ENCODE results near the gene COG4.

Gene COG4

GRCh38 chr16:70434484-70435260, 88.7 kb downstream of the COG4 start:
- ATAC-seq (ENCODE audit: insufficient read depth, low read depth) (no peak), DNase-seq (no peak)
- H4K20me1 ChIP-seq (ENCODE audit: insufficient read depth, low read length), result peaks cover 20% of the 10 kb centered on the region; the same call in 1 of the 2 replicates
- H3K79me2 ChIP-seq (ENCODE audit: insufficient read depth, low read length), result peaks cover 78% of the 10 kb centered on the region
- H3K27ac ChIP-seq (ENCODE audit: low read length), result no peak overlapping the region
- TF ChIP-seq CTCF (IDR thresholded peaks at IDR 0.05; ENCODE audit: borderline replicate concordance, extremely low read depth, low read length, poor library complexity, severe bottlenecking) (no peak), EZH2 (IDR thresholded peaks at IDR 0.05; ENCODE audit: borderline replicate concordance, low read depth, low read length, severe bottlenecking) (no peak)
- H3K9me3 ChIP-seq (ENCODE audit: insufficient read depth, low read length, severe bottlenecking), result no peaks in the 10 kb centered on the region
- H3K4me2 ChIP-seq (ENCODE audit: insufficient read depth, low read length), result no peak overlapping the region; the same call in 1 of the 2 replicates
- no peaks in the 10 kb centered on the region for H3K27me3 ChIP-seq (ENCODE audit: insufficient read depth, low read length, poor library complexity)
- H2AFZ ChIP-seq (ENCODE audit: low read depth, low read length), result no peak overlapping the region
- H3K4me1 ChIP-seq (ENCODE audit: insufficient read depth, low read length), result peaks cover 46% of the 10 kb centered on the region
- H3K36me3 ChIP-seq (ENCODE audit: insufficient read depth, low read length), result peaks cover 13% of the 10 kb centered on the region
- no peak overlapping the region for H3K9ac ChIP-seq (ENCODE audit: low read depth, low read length)
- no peak overlapping the region for H3K4me3 ChIP-seq (ENCODE audit: low read depth in 1 of 2, low read length in 2 of 2)

DNA sequence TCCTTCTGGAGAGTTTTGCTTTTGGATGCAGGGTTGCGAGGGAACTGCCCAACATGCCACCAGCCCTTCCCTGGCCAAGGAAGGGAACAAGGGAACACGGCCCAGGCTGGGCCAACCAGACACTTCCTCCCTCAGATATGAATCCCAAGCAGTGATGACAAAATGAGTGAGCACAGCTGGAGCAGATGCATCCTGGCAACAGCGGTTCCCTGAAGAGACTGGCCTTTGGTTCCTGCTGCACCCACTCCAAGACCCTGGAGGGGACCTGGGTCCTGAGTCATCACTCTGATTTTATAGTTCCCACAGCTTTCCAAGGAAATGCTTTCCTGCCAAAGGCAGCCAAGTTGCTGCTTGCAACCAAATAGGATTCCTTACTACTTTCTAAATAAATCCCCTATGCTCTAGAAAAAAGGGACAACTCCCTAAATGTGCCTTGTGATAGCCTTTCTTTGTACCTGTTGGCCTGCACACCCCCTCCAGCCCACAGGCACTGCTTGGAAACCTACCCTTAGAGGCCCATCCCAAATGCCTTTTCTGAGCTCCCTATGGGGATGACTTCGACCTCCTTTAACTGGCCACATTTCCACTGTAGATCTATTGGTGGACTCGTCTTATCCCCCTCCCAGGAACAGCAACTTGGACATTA, 89.8 kb downstream of the COG4 start:
- Histone ChIP-seq H2AFZ (ENCODE audit: low read depth, low read length) (no peak overlapping the region), H4K20me1 (ENCODE audit: insufficient read depth, low read length) (peaks cover 24% of the 10 kb centered on the region; the same call in 1 of the 2 replicates), H3K9me3 (ENCODE audit: insufficient read depth, low read length, severe bottlenecking) (no peaks in the 10 kb centered on the region), H3K27ac (ENCODE audit: low read length) (no peak overlapping the region), H3K4me3 (ENCODE audit: low read depth in 1 of 2, low read length in 2 of 2) (no peak overlapping the region), H3K36me3 (ENCODE audit: insufficient read depth, low read length) (peaks cover 13% of the 10 kb centered on the region), H3K79me2 (ENCODE audit: insufficient read depth, low read length) (peaks cover 84% of the 10 kb centered on the region), H3K4me1 (ENCODE audit: insufficient read depth, low read length) (peaks cover 43% of the 10 kb centered on the region), H3K4me2 (ENCODE audit: insufficient read depth, low read length) (no peak overlapping the region), H3K9ac (ENCODE audit: low read depth, low read length) (no peak overlapping the region), H3K27me3 (ENCODE audit: insufficient read depth, low read length, poor library complexity) (no peaks in the 10 kb centered on the region)
- no peak for ATAC-seq (ENCODE audit: insufficient read depth, low read depth)
- DNase-seq, result no peak
- no peak for TF ChIP-seq CTCF (IDR thresholded peaks at IDR 0.05; ENCODE audit: borderline replicate concordance, extremely low read depth, low read length, poor library complexity, severe bottlenecking)
- no peak for TF ChIP-seq EZH2 (IDR thresholded peaks at IDR 0.05; ENCODE audit: borderline replicate concordance, low read depth, low read length, severe bottlenecking)

DNA sequence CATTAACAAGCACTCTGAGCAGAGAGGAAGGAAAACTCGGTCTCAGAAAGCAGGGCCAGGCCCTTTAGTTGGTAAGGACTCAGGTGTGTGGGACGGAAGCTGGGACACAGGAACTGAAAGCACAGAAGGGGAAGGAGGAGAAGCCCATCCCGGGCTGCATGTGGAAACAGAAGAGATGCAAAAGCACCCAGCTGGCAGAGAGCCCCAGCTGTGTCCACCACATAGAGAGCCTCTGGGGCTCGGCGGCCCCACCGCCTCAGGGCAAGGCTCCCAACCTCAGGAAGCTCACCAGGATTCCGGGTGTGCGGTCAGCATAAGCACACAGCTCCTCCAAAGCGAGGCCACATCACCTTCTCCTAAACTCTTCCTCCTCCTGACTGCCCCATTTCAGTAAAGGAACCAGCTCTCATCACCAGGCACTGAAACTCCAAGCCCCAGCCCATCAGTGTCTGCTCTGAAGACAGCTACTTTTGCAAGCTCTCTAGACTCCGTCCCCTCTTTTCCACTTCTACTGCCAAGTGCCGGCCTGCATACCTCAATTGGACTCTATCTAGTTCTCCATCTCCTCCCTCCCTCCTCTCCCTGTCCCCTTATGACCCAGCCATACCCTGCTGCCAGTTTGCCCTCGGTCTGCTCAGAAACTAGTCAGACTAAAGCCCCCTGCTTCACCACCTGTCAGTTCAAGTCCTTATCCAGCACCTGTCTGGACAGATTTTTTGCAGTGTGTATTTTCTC, 90.5 kb downstream of the COG4 start:
- peaks cover 29% of the 10 kb centered on the region for H4K20me1 ChIP-seq (ENCODE audit: insufficient read depth, low read length)
- H3K79me2 ChIP-seq (ENCODE audit: insufficient read depth, low read length), result peaks cover 84% of the 10 kb centered on the region
- H3K36me3 ChIP-seq (ENCODE audit: insufficient read depth, low read length), result peaks cover 13% of the 10 kb centered on the region
- DNase-seq, result no peak
- ATAC-seq (ENCODE audit: insufficient read depth, low read depth), result no peak
- H2AFZ ChIP-seq (ENCODE audit: low read depth, low read length), result no peak overlapping the region
- no peaks in the 10 kb centered on the region for H3K9me3 ChIP-seq (ENCODE audit: insufficient read depth, low read length, severe bottlenecking)
- peaks cover 38% of the 10 kb centered on the region for H3K4me1 ChIP-seq (ENCODE audit: insufficient read depth, low read length)
- H3K4me2 ChIP-seq (ENCODE audit: insufficient read depth, low read length), result no peak overlapping the region
- H3K9ac ChIP-seq (ENCODE audit: low read depth, low read length), result no peak overlapping the region
- H3K27me3 ChIP-seq (ENCODE audit: insufficient read depth, low read length, poor library complexity), result no peaks in the 10 kb centered on the region
- no peak for TF ChIP-seq EZH2 (IDR thresholded peaks at IDR 0.05; ENCODE audit: borderline replicate concordance, low read depth, low read length, severe bottlenecking)
- TF ChIP-seq CTCF (IDR thresholded peaks at IDR 0.05; ENCODE audit: borderline replicate concordance, extremely low read depth, low read length, poor library complexity, severe bottlenecking), result no peak
- H3K4me3 ChIP-seq (ENCODE audit: low read depth in 1 of 2, low read length in 2 of 2), result no peak overlapping the region
- no peak overlapping the region for H3K27ac ChIP-seq (ENCODE audit: low read length)
